HG03108 (cell line): Measurements from ENCODE around the gene TMEM200C.

Source experiments
- ATAC-seq: cut with Tn5 transposase; IDR thresholded peaks from one replicate; pipeline ENCODE4 v1.9.1; 2021; ENCODE audit warnings: moderate library complexity; ENCODE audit not compliant: unreplicated experiment

TMEM200C gene

DNA sequence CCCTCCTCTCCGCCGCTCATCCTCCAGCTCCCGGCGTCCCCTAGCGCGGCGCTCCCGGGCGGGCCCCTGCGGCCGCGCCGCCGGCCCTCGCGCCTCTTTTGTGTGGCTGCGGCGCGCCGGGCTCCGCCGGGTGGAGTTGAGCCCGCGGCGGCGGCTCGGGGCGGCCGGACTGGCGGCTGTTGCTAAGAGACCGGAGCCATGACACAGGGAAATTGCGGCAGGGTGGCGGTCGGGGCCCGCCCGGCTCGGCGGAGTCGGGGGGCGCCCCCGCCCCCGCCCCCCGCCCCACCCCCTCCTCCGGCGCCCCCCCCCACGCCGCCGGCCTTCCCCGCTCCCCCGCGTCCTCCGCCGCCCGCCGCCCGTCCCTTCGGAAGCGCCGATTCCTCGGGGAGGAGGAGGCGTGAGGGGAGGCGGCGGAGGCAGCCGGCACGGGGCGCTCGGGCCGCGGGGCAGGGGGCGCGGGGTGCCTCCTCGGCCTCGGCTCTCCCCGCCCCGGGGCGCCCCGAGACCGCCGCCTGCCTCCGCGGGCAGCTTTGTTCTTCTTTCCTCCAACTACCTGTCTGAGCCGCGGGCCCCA is at the start of gene TMEM200C:
Gene TMEM200C (minus strand): TSS at position 224 of the 577 bp plus-strand sequence. CDS start 3,459 bp downstream, outside the sequence.
- ATAC-seq, result no peak

DNA sequence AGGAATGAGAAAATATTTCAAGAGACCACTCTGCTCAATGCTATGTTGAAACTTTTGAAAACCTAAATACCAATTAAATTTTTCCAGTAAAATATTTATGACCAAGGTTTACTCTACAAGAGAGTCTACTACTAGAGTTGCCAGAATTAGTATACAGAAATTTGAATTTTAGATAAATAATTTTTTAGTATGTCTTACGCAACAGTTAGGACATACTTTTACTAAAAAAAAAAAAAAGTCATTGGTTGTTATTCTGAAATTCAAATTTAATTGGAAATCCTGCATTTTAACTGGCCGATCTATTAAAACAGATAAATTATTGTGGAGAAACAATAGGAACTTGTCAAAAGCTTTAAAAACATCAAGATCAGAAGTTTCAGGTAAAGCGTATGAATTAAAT is 49.1 kb upstream of the TMEM200C start:
- ATAC-seq, result no peak

DNA sequence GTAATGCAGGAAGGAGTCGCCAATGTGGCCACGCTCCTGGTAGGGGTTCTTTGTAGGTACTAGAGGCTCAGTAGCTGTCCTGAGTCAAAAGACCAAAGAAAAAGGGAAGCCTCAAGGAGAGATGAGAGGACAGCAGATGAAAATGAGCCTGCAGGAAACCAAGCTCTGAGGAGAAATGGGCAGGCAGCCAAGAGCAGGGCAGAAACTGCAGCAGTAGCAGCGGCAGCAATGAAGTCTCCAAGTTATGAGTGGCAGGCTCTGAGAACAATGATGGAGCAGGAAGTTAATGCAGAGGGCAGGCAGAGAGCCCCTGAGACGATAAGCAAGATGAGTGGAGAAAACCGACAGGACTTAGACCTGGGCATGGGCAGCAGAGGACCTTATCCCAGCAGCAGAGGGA is 48.2 kb upstream of the TMEM200C start:
- no peak for ATAC-seq

DNA sequence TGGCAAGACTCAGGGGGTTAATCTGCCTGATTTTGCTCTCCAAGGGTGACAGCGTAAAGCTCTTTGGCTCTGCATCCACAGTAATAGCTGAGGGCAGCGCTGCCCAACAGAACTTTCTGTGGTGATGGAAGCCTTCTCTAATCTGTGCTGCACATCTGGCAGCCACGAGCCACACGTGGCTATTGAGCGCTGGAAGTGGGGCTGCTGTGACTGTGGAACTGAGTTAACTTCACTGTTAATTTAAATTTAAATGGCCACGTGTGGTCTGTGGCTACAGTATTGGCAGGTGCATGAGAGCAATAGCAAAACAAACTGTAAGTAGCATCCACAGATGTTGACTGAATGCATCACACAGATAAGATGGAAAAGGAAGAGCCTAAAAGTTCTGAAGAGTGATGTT is 47.3 kb upstream of the TMEM200C start:
- ATAC-seq, result no peak

DNA sequence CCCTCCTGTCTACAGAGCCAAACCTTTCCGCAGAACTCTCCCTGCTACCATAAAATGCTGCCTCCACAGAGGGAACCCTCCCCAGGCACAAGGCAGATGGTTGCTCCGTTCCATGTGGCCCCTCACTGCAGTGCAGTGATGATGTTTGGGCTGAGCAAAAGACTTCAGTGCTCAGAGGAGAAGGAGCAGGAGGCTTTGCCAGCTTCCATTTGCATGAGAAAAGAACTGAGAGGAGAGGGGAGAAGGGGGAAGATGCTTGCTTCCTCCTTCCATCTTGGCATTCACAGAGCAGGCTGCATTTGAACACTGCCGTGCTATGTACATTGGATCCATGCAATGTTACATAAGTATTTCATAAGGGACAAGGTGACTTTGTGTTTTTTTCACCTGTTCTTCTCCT is 46.6 kb upstream of the TMEM200C start:
- ATAC-seq, result no peak

DNA sequence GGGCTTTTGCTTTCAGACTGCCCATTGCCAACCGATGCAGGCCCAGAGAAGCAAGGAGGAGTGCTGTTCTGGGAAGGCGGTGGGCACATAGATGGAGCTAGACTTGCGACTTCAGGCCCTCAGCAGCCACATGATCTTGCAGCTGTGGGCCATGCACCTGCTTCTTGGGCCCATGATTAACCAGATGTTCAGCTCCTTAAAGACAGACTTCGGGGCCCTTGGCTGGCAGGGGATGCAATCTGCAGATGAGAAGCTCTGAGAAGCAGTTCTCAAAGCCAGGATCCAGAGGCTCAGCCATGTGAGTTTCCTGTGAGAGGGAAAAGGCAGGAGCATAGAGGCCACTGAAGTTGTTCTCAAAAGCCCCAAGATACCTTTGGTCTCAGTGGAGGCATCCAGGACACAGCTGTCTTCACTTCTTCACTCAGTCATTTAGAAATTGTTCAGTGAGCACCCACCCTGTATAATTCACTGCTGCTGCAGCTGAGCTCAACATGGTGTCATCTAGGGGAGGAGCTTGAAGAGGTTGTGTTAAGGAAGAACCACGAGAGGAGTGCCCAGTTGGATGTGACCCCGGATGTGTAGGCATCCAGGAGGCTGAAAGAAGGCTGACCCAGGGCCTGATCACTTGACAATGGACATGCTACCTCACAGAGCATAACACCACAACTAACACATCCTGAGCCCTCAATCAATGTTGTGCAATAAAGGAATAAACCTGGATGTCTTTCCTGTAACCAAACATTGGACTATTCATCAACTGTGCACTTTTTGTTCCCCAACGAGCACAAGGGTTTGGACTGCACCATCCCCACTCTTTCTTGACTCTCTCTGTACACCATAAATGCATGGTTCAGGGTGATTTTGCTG is 44.7 kb upstream of the TMEM200C start:
- no peak for ATAC-seq

DNA sequence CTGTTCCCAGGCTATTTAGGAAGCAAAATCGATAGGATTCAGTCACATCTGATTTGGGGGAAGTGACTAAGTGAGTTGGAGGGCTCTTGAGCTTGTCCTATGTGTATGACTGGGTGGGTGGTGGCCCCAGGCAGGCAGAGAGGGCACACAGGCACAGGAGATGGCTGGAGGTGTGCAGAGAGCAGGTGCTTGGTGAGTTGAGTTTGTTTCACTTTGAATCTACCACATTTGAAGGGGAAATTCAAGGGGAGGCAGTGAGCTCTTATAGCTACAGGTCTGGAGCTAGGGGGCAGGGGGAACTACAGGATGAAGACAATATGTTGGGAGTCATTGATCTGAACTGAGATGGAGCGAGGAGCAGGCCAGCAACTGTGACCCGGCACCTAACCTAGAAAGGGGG is 42.5 kb upstream of the TMEM200C start:
- no peak for ATAC-seq

DNA sequence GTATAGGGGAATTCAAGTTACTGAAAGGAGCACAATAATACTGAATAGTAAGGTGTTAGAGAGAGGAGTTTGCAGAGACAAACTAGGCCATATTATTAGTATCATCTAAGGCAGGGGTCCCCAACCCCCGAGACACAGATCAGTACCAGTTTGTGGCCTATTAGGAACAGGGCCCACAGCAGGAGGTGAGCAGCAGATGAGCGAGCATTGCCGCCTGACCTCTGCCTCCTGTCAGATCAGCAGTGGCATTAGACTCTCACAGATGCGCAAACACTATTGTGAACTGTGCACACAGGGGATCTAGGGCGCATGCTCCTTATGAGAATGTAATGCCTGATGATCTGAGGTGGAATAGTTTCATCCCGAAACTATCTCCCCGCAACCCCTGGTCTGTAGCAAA is 41.8 kb upstream of the TMEM200C start:
- no peak for ATAC-seq

DNA sequence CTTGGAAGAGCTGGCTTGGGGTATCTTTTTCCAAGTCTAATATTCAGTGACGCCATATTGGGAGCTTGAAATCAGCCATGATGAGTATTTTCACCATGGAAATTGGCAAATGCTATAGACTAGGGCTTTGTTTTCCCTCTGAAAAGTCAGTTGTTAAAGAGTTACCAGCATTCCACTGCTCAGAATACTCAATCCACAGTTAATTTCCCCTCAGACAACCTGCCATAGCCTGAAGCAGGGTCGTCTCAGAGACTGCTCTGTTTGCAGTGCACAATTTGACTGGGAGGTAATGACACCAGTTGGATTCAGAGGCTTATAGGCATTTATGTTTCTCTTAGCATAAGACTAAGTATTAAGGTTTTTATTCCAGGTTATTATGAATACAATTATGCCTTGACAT is 35.5 kb upstream of the TMEM200C start:
- no peak for ATAC-seq

DNA sequence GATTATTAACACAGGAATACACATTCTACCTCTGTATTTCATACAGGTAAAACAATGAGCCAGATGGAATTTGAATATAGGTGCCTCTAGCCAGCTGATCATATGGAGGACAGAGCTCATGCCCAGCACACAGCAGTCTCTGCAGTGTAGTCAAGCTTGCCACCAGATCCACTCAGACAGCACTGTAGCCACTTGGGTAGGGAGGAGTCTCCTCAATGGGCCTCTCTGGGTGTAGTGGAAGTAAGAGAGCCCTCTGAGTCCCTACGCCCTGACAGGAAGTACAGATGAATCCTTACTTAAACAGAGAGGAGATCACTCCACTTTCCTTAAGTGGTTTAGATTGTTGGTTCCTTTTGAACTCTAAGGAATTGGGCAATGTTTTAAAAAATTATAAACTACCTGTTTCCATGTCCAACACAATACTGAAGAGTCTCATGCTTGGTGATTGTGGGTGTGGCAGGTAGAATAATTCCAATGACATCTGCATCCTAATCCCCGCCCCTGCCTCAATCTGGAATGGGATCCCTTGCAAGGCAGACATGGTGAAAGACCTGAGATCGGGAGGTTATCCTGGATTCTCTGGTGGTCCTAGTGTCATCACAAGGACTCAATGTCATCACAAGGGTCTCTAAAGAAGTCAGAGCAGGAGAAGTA is 23.0 kb upstream of the TMEM200C start:
- no peak for ATAC-seq

DNA sequence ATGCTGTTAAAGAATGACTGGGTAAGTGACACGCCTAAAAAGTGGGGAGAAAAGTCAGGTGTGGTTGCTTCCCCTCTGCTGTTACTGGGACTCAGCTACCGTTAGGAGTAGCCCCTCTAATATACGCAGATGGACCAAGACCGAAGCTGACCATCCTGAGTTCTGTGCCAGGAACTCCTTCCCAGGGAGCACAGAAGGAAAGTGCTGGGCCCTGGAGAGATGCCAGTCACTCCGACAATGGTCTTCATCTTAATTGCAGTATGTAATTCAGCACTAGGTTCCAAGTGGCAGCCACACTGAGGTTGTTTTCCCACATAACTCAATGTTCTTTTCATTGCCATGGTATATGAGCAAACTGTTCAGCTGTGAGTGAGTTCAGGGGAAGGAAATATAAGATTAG is 19.6 kb upstream of the TMEM200C start:
- no peak for ATAC-seq

DNA sequence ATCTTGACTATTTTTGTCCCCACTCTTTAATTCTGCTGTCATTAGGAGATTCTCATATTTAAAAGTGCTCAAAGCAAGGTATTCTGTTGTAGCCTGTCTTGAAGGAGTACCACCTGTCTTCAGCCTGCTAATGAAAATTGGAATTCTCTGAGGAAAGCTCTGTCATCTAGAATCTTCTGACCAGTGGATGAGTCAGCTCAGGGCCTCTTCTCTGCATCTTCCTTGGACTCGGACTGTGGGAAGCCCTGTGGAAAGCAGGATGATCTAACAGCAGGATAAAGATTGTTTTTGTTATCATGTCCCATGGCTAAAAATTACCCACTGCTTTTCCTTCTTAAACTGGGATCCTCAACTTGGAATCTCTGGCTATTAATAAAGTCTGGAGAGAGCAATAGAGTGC is 18.7 kb upstream of the TMEM200C start:
- ATAC-seq, result no peak

DNA sequence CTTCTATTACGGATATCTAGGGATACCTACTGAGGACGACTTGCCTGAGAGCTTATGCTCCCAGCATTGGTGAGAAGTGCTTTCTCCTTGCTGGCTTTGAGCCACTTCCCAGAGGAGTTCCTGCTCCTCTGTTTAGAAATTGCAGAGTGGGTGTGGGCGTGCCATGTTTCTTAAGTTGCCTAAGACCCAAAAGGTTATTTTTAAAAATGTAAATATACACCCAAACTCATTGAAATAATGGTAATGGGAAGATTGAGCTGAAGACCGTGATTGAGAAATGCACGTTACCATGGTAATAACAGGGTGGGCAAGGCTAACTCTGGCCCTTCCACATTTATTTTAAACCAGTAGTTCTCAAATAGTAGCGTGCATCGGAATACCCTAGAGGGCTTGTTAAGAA is 17.2 kb upstream of the TMEM200C start:
- ATAC-seq, result no peak

DNA sequence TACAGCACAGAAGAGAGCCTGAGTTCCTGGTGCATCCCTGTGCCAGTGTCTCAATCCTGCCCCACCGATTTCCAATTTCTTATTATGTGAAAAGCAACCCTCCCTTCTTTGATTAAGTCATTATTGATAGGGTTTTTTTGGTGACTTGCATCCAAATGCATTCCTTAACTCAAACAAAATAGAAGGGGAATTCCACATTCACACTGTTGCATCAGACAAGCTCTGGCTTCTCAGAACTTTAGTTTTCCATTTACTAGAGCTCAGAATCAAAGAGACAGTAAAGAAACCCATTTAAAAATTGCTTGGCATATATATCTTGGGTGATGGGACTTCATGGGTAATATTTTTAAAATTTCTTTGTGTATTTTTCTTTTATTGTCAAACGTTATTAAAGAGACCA is 13.8 kb upstream of the TMEM200C start:
- ATAC-seq, result no peak

DNA sequence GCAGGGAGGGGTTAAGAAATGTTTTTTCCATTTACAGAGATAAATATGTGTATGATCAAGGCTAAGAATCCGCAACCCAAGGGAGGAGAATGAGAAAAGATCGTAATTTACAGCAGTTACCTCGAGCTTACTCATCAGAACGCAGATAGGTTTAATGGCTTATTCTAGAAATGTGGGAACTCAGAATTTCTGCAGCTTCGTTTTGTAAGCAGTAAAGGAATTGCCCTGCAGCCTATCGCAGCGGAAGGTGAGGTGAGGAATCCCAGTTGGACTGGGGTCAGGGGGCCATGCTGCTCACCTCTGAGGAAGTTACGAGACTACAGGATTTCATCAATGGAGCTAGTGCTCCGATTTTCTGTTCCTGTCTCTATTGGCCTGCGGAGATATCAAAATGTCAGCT is 8.1 kb upstream of the TMEM200C start:
- ATAC-seq, result no peak

DNA sequence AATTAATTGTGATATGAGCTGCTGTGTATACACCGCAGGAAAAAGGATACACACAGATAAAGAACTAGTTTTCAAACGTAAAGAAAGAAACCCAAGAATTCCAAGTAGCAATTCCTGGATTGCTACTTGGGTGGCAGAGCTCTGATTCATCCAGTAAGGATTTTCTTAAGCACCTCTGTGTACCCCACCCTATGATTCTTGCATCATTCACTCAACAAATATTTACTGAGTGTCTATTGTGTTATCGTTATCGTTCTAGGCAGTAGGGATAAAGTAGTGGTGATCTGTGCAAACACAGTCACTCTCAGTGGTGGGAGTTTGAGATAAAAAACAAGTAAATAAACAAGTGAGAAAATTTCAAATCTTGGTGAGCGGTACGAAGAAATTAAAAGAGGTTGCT is 4.9 kb upstream of the TMEM200C start:
- ATAC-seq, result no peak

DNA sequence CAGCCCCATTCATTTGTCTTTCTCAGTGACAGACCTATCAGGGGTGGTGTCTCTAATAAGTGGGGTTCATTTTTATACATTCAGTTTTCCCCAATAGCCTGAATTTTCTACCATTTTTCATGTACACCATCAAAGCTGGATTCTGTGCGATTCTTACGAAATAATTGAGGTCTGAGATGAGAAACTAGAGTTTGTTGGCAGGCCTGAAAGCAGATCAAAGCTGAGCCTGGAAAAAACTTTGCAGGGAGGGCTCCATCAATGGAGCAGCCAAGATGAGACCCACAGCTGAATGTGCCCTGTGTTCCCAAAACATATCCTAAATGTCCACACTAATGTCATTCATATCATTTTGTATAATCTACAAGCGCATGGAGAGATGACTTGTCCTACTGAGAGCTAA is 4.5 kb upstream of the TMEM200C start:
- ATAC-seq, result no peak

DNA sequence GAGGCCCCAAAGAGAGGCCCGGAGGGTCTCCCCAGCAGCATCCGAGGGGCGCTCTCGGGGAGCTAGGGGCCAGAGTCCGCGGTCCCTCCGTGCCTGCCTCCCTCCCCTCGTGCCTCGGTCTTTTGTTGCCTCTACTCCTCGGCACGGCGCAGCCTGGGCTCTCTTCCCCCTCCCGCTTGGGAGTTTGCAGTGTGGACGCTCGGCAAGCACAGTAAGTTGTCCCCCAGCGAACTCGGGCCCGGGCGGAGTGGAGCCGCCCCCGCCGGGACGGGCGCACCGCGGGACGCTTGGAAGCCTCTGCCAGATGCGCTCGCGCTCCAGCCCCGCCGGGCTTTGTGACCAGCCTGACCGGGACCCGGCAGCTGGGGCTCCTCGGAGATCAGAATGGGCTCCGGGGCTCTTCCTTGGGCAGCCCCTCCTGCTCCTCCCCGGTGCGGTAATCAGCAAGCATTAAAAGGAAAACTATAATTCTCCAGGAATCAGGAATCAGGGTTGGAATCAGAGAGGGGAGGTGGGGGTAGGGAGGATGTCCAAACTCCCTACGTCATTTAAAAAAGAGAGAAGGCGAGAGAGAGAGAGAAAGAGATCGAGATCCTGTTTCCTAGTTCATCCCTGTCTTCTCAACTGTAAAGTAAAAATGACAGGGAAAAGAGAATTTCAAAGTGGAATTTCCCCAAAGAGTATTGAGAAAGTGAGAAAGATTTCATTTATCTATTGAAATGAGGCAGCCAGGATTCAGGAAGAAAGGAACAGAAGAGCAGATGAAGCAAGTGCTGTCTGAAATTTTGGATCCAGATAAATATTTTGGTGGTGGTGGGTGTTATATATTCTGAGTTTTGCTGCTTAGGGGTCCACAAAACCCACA is 786 bp upstream of the TMEM200C start:
- ATAC-seq, result no peak

DNA sequence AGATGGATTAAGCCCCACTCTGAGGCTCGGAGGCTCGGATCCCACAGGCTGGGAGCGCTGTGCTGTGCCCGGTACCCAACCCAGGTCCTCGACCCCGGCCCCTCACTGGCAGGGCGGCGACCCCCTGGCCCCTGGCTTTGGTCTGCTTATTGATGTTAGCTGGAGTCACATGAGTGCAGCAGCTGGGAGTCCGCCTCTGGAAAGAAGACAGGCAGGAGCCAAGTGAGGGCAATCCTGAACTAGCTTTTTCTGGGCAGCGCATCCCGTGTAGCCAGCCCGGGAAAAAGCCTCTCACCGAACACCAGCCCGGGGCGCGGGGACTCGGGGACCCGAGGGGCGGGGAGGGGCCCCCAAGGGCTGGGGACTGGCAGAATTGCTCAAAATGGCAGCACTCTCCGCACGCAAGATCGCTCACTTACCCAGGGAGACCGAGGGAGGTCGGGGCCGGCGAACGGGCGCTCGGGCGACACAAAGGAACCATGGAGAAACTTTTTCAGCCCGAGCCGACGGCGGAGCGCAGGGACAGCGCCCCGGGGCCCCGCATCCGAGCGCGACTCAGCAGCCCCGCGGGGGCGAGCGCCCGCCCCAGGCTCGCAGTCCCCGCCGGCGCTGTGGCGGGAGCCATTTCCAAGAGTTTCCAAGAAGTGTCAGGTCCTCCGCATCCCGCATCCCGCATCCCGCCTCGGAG is 567 bp downstream of the TMEM200C start:
- ATAC-seq, result no peak

DNA sequence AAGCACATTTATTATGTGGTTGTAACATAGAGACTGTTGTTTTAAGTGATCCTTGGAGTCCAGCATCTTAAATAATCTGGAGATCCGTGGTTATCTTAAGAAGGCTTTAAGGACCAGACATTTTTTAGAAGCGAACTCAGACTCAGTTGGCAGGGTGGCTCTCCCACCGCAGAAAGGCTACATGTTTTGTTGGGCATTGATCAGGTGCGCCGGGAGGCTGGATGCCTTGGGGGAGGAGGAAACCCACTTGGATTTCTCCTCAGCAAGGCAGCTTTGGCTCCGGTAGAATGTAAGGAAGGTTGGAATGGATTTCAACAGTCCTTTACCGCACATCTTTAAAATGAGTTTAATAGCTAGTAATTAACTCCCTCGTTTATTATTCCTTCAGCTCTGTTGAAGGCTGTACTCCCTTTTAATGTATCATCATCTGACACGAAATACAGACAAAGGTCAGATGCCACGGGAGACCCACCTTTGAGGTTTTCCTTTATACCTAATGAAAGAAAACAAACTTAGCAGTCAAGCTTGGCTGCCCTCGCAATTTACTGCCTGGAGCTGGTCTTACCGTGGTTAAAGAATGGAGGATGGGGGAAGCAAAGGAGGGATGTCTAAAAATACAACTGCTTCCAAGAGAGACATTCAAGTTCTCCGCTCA is 1.2 kb downstream of the TMEM200C start:
- no peak for ATAC-seq
